ENCODE data around the gene HMGB1.
"Not testable (repeated sequence)": the region's sequence is repeated elsewhere in the genome, so short reads cannot be mapped to it uniquely, and the experiment has no call there.

Gene HMGB1

GRCh38 chr13:30465343-30465592 is 468 bp downstream of the HMGB1 start:
- DNase-seq: no peak

DNA sequence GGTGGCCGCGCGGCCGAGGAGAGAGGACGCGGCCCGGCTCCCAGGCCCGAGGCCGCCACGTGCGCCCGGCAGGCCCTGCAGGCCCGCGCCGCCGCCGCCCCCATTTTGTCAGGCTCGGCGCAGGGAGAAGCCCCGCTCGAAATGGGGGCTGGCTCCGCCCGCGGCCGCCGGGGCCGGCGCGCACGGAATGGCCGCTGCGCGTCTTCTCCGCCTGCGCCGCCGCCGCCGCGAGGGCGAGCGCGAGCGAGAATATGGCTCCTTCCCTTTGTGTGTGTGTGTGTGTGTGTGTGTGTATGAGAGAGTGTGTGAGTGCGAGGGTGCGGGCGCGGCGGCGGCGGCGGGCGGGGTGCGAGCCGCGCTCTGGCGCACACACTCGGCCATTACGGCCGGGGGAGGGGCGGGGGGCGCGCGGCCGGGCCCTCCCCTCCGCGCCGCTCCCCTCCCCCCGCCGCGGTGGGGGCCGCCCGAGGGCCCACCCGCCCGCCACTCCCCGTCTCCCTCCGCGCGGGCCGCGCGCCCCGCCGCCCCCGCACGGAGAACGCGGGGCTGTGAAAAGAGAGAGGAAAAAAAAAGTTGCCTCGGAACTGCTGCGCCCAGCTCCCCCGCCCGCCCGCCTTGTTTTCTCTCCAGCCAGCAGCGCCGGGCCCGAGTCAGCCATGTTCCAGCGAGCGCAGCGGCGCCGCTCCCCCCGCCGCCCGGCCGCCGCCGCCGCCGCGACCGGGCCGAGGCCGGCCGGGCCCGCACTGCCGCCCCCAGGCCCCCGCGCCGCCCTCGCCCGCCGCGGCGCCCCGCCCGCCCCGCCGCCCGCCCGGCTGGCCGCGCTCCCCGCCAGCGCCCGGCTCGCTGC is 1.0 kb downstream of the HMGB1 start:
- DNase-seq: peak; percentile 35

- no peak for DNase-seq
These were observed 1.8 kb downstream of the HMGB1 start for GRCh38 chr13:30463787-30464495.

GRCh38 chr13:30461279-30462066 is 4.3 kb downstream of the HMGB1 start:
- not testable (repeated sequence) for DNase-seq

GRCh38 chr13:30457306-30457891 is 8.3 kb downstream of the HMGB1 start:
- DNase-seq: no peak

- DNase-seq: no peak
These were observed 9.4 kb downstream of the HMGB1 start for GRCh38 chr13:30456290-30456689.

- DNase-seq: no peak
These were observed 10.7 kb downstream of the HMGB1 start for GRCh38 chr13:30454991-30455390.

DNA sequence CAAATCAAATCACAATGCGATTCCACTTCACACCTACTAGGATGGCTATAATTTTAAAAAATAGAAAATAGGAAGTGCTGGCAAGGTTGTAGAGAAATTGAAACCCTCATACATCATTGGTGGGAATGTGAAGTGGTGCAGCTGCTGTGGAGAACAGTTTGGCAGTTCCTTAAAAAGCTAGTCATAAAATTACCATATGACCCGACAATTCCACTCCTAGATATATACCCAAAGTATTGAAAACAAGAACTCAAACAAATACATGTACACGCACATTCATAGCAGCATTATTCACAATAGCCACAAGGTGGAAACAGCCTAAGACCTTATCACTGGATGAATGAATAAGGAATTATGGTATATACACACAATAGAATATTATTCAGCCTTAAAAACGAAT is 12.0 kb downstream of the HMGB1 start:
- DNase-seq: no peak

- DNase-seq: not testable (repeated sequence)
These were observed 14.3 kb downstream of the HMGB1 start for GRCh38 chr13:30451476-30451875.

DNA sequence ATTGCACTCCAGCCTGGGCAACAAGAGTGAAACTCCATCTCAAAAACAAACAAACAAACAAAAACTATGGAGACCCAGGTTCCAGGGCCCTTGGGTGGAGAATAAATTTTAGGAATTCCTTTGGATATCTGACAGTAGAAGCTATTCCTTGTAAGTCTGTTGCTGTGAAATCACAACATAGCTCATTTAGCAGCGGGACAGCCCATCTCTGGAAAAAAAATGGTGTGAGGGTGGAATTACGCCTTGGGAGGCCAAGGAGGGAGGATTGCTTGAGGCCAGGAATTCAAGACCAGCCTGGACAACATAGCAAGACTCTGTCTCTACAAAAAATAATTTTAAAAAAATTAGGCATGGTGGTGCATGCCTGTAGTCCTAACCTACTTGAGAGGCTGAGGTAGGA is 15.7 kb downstream of the HMGB1 start:
- DNase-seq: no peak

- no peak for DNase-seq
These were observed 17.3 kb downstream of the HMGB1 start for GRCh38 chr13:30448441-30448840.

DNA sequence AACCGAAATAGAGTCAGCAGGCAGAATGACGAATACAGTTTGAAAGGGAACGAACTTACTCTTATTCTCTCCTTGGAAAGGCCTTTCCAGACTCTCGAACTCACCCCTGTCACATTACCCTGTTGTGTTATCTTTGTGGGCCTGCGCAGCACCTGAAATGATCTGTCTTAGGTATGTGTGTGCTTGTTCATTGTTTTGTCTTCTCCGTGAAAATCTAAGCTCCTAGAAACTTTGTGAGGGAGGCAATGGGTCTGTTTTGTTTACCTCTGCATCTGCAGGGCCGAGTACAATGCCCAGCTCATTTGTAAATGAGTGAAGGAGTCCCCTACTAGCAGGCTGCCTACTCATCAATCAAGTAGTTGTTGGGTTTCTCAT is 19.6 kb downstream of the HMGB1 start:
- no peak for DNase-seq

DNA sequence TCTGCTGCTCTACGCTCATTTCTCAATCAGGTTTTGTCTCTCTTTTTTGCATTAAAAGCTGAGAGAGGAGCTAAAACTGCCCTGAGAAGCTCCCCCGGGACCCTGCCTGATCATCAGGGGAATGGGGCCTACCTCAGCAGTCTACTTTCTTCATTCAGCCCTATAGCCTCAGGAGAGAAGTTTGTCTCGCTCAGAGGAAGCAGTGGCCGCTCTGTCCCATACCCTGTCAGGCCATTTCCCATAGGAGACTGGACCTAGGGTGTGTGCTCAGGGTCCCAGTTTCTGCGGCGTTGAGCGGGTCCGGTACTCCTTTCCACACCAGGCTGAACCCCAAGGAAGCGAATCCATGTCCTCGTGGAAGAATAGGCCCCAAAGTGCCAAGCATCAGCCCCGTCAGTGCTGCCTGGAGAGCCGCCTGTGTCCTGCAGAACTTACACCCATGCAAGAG is 21.8 kb downstream of the HMGB1 start:
- no peak for DNase-seq

DNA sequence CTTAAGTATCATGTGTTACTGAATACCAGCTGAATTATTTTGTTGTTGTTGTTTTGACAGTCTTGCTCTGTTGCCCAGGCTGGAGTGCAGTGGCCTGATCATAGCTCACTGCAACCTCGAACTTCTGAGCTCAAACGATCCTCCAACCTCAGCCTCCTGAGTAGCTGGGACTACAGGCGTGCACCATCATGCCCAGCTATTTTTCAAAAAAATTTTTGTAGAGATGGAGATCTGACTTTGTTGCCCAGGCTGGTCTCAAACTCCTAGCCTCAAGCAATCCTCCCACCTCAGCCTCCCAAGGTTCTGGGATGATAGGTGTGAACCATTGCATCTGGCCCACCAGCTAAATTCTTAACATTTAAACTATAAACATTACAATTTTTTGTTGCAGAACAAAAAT is 22.2 kb downstream of the HMGB1 start:
- DNase-seq: not testable (repeated sequence)

- DNase-seq: no peak
These were observed 22.8 kb downstream of the HMGB1 start for GRCh38 chr13:30442926-30443325.

DNA sequence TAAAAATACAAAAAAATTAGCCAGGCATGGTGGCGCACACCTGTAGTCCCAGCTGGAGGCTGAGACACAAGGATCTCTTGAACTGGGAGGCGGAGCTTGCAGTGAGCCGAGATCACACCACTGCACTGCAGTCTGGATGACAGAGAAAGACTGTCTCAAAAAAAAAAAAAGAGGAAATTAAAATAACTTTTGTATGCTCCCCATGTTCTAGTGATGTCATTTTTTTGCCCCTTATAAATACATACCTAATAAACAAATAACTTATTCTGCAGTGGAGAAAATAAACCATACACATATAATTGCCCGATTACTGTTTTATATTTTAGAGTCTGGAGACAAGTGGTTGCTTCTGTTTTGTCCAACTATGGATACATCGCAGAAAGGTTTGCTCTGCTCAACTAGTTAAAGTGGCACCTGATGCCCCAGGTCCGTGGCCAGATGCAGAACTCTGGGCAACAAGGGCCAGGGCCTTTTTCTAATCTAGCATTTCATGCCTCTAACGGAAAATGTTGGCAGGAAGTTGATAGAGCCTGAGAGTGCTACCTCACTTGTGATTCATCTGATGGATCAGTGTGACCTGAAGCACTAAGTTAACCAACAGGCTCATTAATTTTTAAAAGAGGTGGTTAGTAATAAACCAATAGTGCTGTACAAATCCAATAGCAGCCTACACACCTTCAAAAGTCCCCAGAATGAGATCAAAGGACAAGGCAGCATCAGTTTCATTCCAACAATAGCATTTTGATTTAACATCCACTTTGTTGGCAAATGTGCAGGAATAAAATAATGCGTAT is 24.6 kb downstream of the HMGB1 start:
- no peak for DNase-seq

- no peak for DNase-seq
These were observed 27.4 kb downstream of the HMGB1 start for GRCh38 chr13:30438286-30438685.

- DNase-seq: no peak
These were observed 28.6 kb downstream of the HMGB1 start for GRCh38 chr13:30437177-30437576.

DNA sequence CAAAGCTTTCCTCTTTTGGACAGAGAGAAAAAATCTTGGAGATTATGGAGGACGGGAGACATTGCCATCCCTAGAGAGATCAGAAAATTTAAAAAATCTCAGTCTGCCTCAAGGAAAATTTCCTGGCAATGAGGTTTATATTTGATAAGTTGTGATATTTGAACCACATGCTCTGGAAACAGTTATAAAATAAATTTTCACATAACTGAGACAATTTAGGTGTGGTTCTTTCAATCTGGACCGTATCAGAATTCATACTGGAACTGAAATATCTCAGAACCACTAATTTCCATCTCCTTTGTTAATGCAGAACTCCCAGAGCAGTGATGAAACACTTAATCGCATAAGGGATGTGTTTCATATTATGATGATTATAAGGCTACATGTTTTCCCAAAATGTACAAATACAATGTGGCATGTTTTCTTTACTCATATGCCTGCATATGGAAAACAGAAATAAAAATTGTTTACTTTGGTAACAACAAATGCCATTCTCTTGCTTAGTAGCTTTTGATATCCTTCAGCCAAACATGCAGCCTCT is 29.8 kb downstream of the HMGB1 start:
- no peak for DNase-seq

DNA sequence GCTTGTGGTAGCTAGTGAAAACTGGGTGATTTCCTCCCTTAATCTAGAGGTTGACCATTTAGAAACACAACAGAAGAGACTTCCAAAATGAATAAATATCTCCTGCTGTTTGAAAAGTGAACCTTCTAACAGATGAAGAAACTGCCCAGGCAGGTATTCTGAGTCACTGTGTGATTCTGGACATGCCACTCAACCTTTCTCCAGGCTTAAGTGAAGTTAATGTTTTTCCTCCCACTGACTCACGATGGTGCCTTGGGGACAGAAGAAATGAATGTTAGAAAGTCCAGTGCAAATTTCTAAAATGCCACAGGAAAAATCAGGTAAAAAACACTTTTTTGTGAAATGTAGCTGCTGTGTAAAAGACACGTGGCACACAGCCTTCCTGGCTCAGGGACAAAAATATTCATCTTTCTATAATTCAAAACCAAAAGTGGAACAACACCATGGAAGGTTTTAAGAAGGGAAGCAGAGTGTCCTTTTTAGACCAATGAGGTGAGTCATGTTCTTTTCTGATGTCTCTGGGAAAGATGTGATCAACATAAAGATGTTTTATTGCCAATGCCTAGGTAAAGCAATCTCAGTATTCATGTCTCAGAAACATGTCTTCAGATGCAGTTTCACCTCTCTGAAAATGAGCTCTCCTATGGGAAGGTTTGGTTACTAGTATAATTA is 34.3 kb downstream of the HMGB1 start:
- DNase-seq: no peak

All from NCI-H1105 (cell line).